Spleen (tissue), 13 donors: Measurements from ENCODE around the gene USP13. TPM values are rescaled to one million over a fixed set of nuclear protein-coding genes. Genes with fewer than 3 reads are reported as not detected.

Experiments
- DNase-seq: peaks from one replicate; pipeline ENCODE4 v3.0.0-alpha.2; 2020
- H3K27ac ChIP-seq, 8 donors: fragments of 200-600 bp; sonication (generic) in 7 of 8; 1 replicate in 4 of 8; 2 replicates in 4 of 8; pipeline versions ENCODE4 v1.5.0 to v1.8.0; 2016 to 2021; ENCODE audit warnings: inconsistent platforms in 4 of 8, mild to moderate bottlenecking in 4 of 8, moderate library complexity in 1 of 8
- H3K27me3 ChIP-seq, 7 donors: fragments of 200-600 bp; sonication (generic) in 6 of 7; replicated peaks in 1 of 7; 1 replicate in 4 of 7; 2 replicates in 3 of 7; pipeline versions ENCODE4 v1.5.0 to v1.8.0; 2016 to 2021; ENCODE audit warnings: inconsistent platforms in 3 of 7, mild to moderate bottlenecking in 1 of 7
- H3K36me3 ChIP-seq, 6 donors: fragments of 200-600 bp; sonication (generic) in 5 of 6; 1 replicate in 4 of 6; 2 replicates in 2 of 6; pipeline versions ENCODE4 v1.5.0 to v1.8.0; 2016 to 2021; ENCODE audit warnings: inconsistent platforms in 2 of 6
- H3K4me1 ChIP-seq, 6 donors: fragments of 200-600 bp; sonication (generic) in 5 of 6; 1 replicate in 3 of 6; 2 replicates in 3 of 6; pipeline versions ENCODE4 v1.5.0 to v1.8.0; 2016 to 2021; ENCODE audit warnings: inconsistent platforms in 3 of 6
- H3K4me3 ChIP-seq, 8 donors: fragments of 200-600 bp; sonication (generic) in 7 of 8; 1 replicate in 4 of 8; 2 replicates in 4 of 8; pipeline versions ENCODE4 v1.5.0 to v1.8.0; 2016 to 2021; ENCODE audit warnings: inconsistent platforms in 4 of 8, mild to moderate bottlenecking in 4 of 8, moderate library complexity in 2 of 8
- H3K9me3 ChIP-seq, 8 donors: fragments of 200-600 bp; sonication (generic) in 7 of 8; 1 replicate in 4 of 8; 2 replicates in 4 of 8; pipeline versions ENCODE4 v1.5.0 to v1.8.0; 2016 to 2021; ENCODE audit warnings: inconsistent platforms in 4 of 8
- CTCF ChIP-seq, 11 experiments: fragments of 200-600 bp in 7 of 11; fragments of 450-650 bp in 4 of 11; sonication (generic) in 4 of 11; IDR thresholded peaks in 8 of 11; conservative IDR thresholded peaks in 3 of 11; 1 replicate in 7 of 11; 2 replicates in 4 of 11; pipeline versions ENCODE4 v1.4.0 to v1.8.0; 2016 to 2021; ENCODE audit warnings: antibody characterized with exemption in 11 of 11, inconsistent platforms in 4 of 11, mild to moderate bottlenecking in 1 of 11
- POLR2A ChIP-seq, 3 donors: fragments of 450-650 bp; IDR thresholded peaks; one replicate each; pipeline ENCODE4 v1.5.1; 2017; ENCODE audit warnings: antibody characterized with exemption in 3 of 3, mild to moderate bottlenecking in 1 of 3
- POLR2AphosphoS5 ChIP-seq, 3 donors: sonication (generic); formaldehyde crosslinking; IDR thresholded peaks; one replicate each; pipeline ENCODE4 v1.5.1; 2017; ENCODE audit warnings: antibody characterized with exemption in 3 of 3
- WGBS, 5 donors: extraction: QIAGEN DNeasy Blood & Tissue Kit in 3 of 5; methylation state at CpG; one replicate each; pipeline versions ENCODE4 v1.1.5 to v1.1.7; 2013 to 2018; 5-methylcytosine and 5-hydroxymethylcytosine counted together
- intact Hi-C: fragments of 100-400 bp; cut with DNase I; formaldehyde crosslinking; loops from one replicate; pipeline ENCODE4 v1.15.0; 2023; ENCODE audit warnings: low total_unique reads
- long read RNA-seq, 2 donors: transcript quantifications; one replicate each; lab custom pipeline, GENCODE V29; 2026
- polyA plus RNA-seq, 3 donors: library from polyadenylated mRNA; stranded (reverse); fragments of 200-250 nt; gene quantifications; one replicate each; pipeline ENCODE4 v1.2.1, GENCODE V29; 2013
- total RNA-seq, 7 donors: library from RNA; depleted of rRNA in 3 of 7; stranded (reverse); fragments of >200 nt in 3 of 7; fragmentation: NEBNext Ultra II Directional in 4 of 7; extraction: Animal tissue kit (Norgen Biotek cat#: 25700) in 4 of 7; gene quantifications; one replicate each; pipeline versions ENCODE4 v1.1.0 to v1.2.1, GENCODE V29; 2016 to 2021
- donor health status: healthy with polysubstance abuse.
- donor health status: DM: no; HTN: no; CAD: no; lungs with moderate emphysema.
- donor health status: DM: no; HTN: no; CAD: no.
- donor health status: Bipolar disorder and iron deficiency.
- donor health status: healthy.
- donor health status: DM: no; HTN: no; CAD: no.
- donor health status: DM: yes; HTN: yes; CAD: no.

USP13 gene
- total RNA-seq (1 to 10 TPM; 6.3 to 9.4 (median 7.7) TPM), polyA plus RNA-seq (1 to 10 TPM; 1.1 to 2.0 (median 1.5) TPM)
- long read RNA-seq, donor 1: 0 reads
- long read RNA-seq, donor 2: 0 reads

GRCh38 chr3:179652447-179653095 lies at the start of gene USP13:
Gene USP13, plus strand, starts transcription at chr3:179653040. Its CDS starts 186 bp downstream, at chr3:179653226.
- intact Hi-C loops: no loop called here
- H3K36me3 ChIP-seq: no peaks in the 10 kb centered on the region
- H3K9me3 ChIP-seq: no peaks in the 10 kb centered on the region
- WGBS, 5 donors: 0 to 1% (median 0%) methylated on average over 16 to 56 of the region's 56 CpGs
- no peaks in the 10 kb centered on the region for H3K27me3 ChIP-seq
- peak within 1 kb of the TSS; percentile 64 to 92 (median 86) for H3K27ac ChIP-seq
- peaks cover 5 to 25% (median 17%) of the 10 kb centered on the region in 6 donors for H3K4me1 ChIP-seq
- peak within 1 kb of the TSS; percentile 57 to 97 (median 75) for H3K4me3 ChIP-seq
- TF ChIP-seq POLR2A (IDR thresholded peaks at IDR 0.05) (no peak), CTCF (IDR thresholded peaks at IDR 0.05 in 8 of 11, conservative IDR thresholded peaks at IDR 0.05 in 3 of 11) (peak in 6 of 11 experiments; percentile 7 to 33 (median 18)), POLR2AphosphoS5 (IDR thresholded peaks at IDR 0.05) (peak in 2 of 3 donors; percentile 3 to 50)
- peak; percentile 89 for DNase-seq

GRCh38 chr3:179603321-179603720 lies 49.5 kb upstream of the USP13 start:
- WGBS, 5 donors: 61 to 86% (median 69%) methylated on average over 4 of the region's 4 CpGs
- no peak for TF ChIP-seq POLR2A (IDR thresholded peaks at IDR 0.05)
- TF ChIP-seq POLR2AphosphoS5 (IDR thresholded peaks at IDR 0.05): no peak
- TF ChIP-seq CTCF (IDR thresholded peaks at IDR 0.05 in 8 of 11, conservative IDR thresholded peaks at IDR 0.05 in 3 of 11): no peak
- Histone ChIP-seq H3K9me3 (no peaks in the 10 kb centered on the region), H3K4me3 (peak overlapping the region in 6 of 8 donors; percentile 68 to 92 (median 78)), H3K4me1 (peaks cover 24 to 73% (median 48%) of the 10 kb centered on the region in 6 donors), H3K27ac (peak overlapping the region in 1 of 8 donors; percentile 94), H3K27me3 (no peaks in the 10 kb centered on the region), H3K36me3 (peaks cover 0 to 57% (median 40%) of the 10 kb centered on the region in 6 donors)
- DNase-seq: no peak
- intact Hi-C loops: no loop called here

- intact Hi-C loops: no loop called here
- H3K27me3 ChIP-seq: no peaks in the 10 kb centered on the region
- H3K36me3 ChIP-seq: peaks cover 0 to 55% (median 35%) of the 10 kb centered on the region in 6 donors
- DNase-seq: no peak
- no peaks in the 10 kb centered on the region for H3K9me3 ChIP-seq
- no peak for TF ChIP-seq POLR2A (IDR thresholded peaks at IDR 0.05)
- TF ChIP-seq POLR2AphosphoS5 (IDR thresholded peaks at IDR 0.05): no peak
- no peak for TF ChIP-seq CTCF (IDR thresholded peaks at IDR 0.05 in 8 of 11, conservative IDR thresholded peaks at IDR 0.05 in 3 of 11)
- H3K27ac ChIP-seq: peak overlapping the region; percentile 77 to 96 (median 92)
- peak overlapping the region; percentile 52 to 92 (median 76) for H3K4me3 ChIP-seq
- H3K4me1 ChIP-seq: peaks cover 24 to 78% (median 53%) of the 10 kb centered on the region in 6 donors
- WGBS, 5 donors: 0 to 2% (median 1%) methylated on average over 3 of the region's 3 CpGs
These were observed 49.0 kb upstream of the USP13 start for GRCh38 chr3:179603831-179604230.
